Activated T-cell treated with anti-CD3 and anti-CD28 coated beads, Interleukin-2, amount 50 U/mL, for 72 hours (primary cell): ENCODE measurements around the gene VASP. TPM values are rescaled to one million over a fixed set of nuclear protein-coding genes. Genes with fewer than 3 reads are reported as not detected.
A peak's percentile ranks its signal among the peaks of the same experiment; 100 is the strongest.

Source experiments
- ATAC-seq, 2 donors: fragments of 150-1000 bp; cut with Tn5 transposase; replicated peaks in 1 of 2; 2 replicates each; pipeline ENCODE4 v1.10.0; 2021; ENCODE audit warnings: moderate library complexity in 2 of 2, mild to moderate bottlenecking in 1 of 2
- DNase-seq, 2 donors: peaks; one replicate each; pipeline ENCODE4 v3.0.0; 2021 to 2022; ENCODE audit warnings: mixed read lengths in 1 of 2
- H3K27ac Mint-ChIP-seq: one replicate; pipeline ENCODE4 v1.8.0; 2022; ENCODE audit warnings: mild to moderate bottlenecking, moderate library complexity, mixed read lengths
- H3K27me3 Mint-ChIP-seq: one replicate; pipeline ENCODE4 v1.8.0; 2022; ENCODE audit warnings: low read depth, mixed read lengths
- H3K36me3 Mint-ChIP-seq, 2 donors: one replicate each; pipeline ENCODE4 v1.8.0; 2022; ENCODE audit warnings: mixed read lengths in 2 of 2, mild to moderate bottlenecking in 1 of 2; ENCODE audit not compliant: insufficient read depth in 2 of 2
- H3K4me1 Mint-ChIP-seq: one replicate; pipeline ENCODE4 v1.8.0; 2022; ENCODE audit warnings: low read depth, mixed read lengths
- H3K4me3 Mint-ChIP-seq, 2 donors: one replicate each; pipeline ENCODE4 v1.8.0; 2022; ENCODE audit warnings: mild to moderate bottlenecking in 2 of 2, mixed read lengths in 2 of 2, moderate library complexity in 2 of 2
- H3K9me3 Mint-ChIP-seq, 2 donors: one replicate each; pipeline ENCODE4 v1.8.0; 2022; ENCODE audit warnings: mixed read lengths in 2 of 2
- total RNA-seq, 2 donors: library from RNA; stranded (reverse); gene quantifications; one replicate each; pipeline ENCODE4 v1.2.3, GENCODE V29; 2022

VASP gene
- total RNA-seq, 2 donors from 2014 or later: 120 to 133 TPM

DNA sequence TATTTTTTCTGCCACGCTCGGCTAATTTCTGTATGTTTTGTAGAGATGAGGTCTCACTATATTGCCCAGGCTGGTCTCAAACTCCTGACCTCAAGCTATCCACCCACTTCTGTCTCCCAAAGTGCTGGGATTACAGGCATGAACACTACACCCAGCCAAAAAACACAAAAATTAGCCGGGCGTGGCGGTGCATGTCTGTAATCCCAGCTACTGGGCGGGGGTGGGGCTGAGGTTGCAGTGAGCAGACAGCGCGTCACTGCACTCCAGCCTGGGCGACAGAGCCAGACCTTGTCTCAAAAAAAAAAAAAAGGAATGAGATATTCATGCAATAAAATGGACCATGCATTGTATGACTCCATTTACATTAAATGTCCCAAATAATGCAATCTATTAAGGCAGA, 32.2 kb downstream of the VASP start:
- Mint-ChIP-seq H3K27ac (no peak overlapping the region), H3K27me3 (no peaks in the 10 kb centered on the region), H3K4me1 (no peaks in the 10 kb centered on the region), H3K36me3 (peaks cover 2 to 3% of the 10 kb centered on the region in 2 donors), H3K4me3 (no peak overlapping the region), H3K9me3 (peaks cover 0 to 3% of the 10 kb centered on the region in 2 donors)
- DNase-seq (no peak), ATAC-seq (no peak)

GRCh38 chr19:45542234-45542668, 35.0 kb downstream of the VASP start:
- Mint-ChIP-seq H3K36me3 (peaks cover 2 to 3% of the 10 kb centered on the region in 2 donors), H3K27ac (no peak overlapping the region), H3K4me3 (no peak overlapping the region), H3K4me1 (no peaks in the 10 kb centered on the region), H3K9me3 (peaks cover 0 to 3% of the 10 kb centered on the region in 2 donors), H3K27me3 (no peaks in the 10 kb centered on the region)
- ATAC-seq (no peak), DNase-seq (no peak)

GRCh38 chr19:45547211-45547770, 40.0 kb downstream of the VASP start:
- H3K4me1 Mint-ChIP-seq: no peaks in the 10 kb centered on the region
- DNase-seq (no peak), ATAC-seq (no peak)
- H3K4me3 Mint-ChIP-seq: no peak overlapping the region
- no peaks in the 10 kb centered on the region for H3K27me3 Mint-ChIP-seq
- no peaks in the 10 kb centered on the region for H3K9me3 Mint-ChIP-seq
- H3K36me3 Mint-ChIP-seq: no peaks in the 10 kb centered on the region
- no peak overlapping the region for H3K27ac Mint-ChIP-seq

GRCh38 chr19:45547965-45548609, 40.8 kb downstream of the VASP start:
- no peak for DNase-seq
- Mint-ChIP-seq H3K27me3 (no peaks in the 10 kb centered on the region), H3K4me3 (no peak overlapping the region), H3K36me3 (no peaks in the 10 kb centered on the region), H3K9me3 (no peaks in the 10 kb centered on the region), H3K27ac (no peak overlapping the region), H3K4me1 (no peaks in the 10 kb centered on the region)
- no peak for ATAC-seq

DNA sequence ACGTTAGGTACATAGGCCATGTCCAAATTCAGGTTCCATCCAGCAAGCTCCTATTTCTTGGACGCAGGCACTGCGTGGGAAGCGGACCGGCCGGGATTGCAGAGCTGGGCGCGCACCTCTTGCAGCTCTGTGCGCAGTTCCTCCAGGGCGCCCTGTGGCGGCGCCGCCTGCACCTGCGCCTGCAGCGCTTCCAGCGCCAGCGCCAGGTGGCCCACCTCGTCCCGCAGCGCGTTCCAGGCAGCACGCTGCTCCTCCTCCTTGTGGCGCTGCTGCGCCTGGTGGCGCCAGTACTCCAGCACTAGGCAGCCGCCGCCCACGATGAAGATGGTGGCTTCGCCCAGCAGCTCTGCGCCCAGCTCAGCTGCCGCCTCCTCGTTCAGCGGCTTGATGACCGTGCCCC, 46.2 kb downstream of the VASP start:
- Mint-ChIP-seq H3K4me1 (peaks cover 5% of the 10 kb centered on the region), H3K9me3 (no peaks in the 10 kb centered on the region), H3K36me3 (no peaks in the 10 kb centered on the region), H3K27ac (no peak overlapping the region), H3K4me3 (no peak overlapping the region), H3K27me3 (no peaks in the 10 kb centered on the region)
- ATAC-seq (no peak), DNase-seq (no peak)

- no peak overlapping the region for H3K27ac Mint-ChIP-seq
- no peak for DNase-seq
- no peak overlapping the region for H3K4me3 Mint-ChIP-seq
- no peaks in the 10 kb centered on the region for H3K27me3 Mint-ChIP-seq
- H3K36me3 Mint-ChIP-seq: no peaks in the 10 kb centered on the region
- peaks cover 12% of the 10 kb centered on the region for H3K4me1 Mint-ChIP-seq
- ATAC-seq: no peak
- H3K9me3 Mint-ChIP-seq: no peaks in the 10 kb centered on the region
These were observed 47.2 kb downstream of the VASP start for GRCh38 chr19:45554481-45554880.

DNA sequence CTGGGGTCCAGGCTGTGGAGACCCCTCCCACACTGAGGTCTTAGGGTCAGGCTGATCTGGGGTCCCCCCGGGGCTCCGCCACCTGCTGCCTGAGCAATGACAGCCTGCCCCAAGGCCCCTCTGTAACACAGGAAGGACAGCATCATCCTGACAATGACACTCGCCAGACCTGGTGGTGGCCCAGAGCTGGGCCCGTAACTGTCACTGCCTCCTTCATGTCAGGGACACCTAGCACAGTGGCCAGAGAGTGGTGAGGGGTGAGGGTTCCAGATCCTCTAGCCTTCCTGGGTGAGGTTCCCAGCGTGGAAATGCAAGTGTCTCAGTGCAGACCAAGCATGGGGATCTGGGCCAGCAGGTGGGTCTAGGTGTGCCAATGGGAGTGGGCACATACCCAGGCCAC, 49.6 kb downstream of the VASP start:
- Mint-ChIP-seq H3K27me3 (no peaks in the 10 kb centered on the region), H3K4me1 (peaks cover 12% of the 10 kb centered on the region), H3K36me3 (peaks cover 0 to 2% of the 10 kb centered on the region in 2 donors), H3K27ac (no peak overlapping the region), H3K4me3 (no peak overlapping the region), H3K9me3 (no peaks in the 10 kb centered on the region)
- no peak for DNase-seq
- no peak for ATAC-seq

DNA sequence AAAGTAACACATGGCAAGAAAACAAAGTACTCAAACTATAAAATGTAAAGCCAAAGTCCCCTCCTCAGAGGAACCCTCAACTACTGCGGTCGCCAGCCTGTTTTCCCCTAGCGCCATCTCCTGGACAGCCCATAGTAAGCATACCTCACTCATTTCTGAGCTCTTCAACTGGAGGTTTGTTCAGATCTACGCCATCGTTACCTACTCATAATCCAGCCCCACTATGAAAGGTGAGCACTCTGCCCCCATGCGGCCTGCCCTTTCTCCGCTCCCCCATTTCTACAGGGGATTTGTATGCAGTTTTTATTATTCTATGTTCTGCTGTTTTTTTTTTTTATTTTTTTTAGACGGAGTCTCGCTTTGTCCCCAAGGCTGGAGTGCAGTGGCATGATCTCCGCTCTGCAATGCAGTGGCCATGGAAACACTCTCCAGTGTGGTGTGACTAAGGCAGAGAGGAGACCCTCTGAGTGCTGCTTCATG, 51.2 kb downstream of the VASP start:
- H3K4me3 Mint-ChIP-seq: no peak overlapping the region
- no peak overlapping the region for H3K27ac Mint-ChIP-seq
- peaks cover 21% of the 10 kb centered on the region for H3K4me1 Mint-ChIP-seq

DNA sequence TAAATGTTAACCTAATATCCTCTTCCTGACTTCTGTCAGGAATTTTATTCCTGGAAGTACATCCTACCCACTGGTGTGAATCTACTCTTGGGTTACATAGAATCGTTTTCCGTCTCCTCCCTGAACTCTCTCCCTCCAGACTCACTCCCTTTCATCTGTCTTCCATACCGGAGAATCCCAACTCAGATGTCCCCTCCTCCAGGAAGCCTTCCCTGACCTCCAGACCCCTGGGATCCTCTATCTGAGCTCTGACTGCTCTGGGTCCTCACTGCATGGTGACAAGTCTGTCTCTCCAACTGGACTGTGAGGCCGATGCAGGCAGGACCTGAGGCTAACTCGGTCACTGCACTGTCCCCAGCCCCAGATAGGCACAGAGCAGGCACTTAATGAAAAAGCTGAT, 52.8 kb downstream of the VASP start:
- H3K4me1 Mint-ChIP-seq: peaks cover 29% of the 10 kb centered on the region
- peaks cover 0 to 2% of the 10 kb centered on the region in 2 donors for H3K36me3 Mint-ChIP-seq
- no peak overlapping the region for H3K27ac Mint-ChIP-seq
- H3K4me3 Mint-ChIP-seq: no peak overlapping the region
- no peaks in the 10 kb centered on the region for H3K9me3 Mint-ChIP-seq
- H3K27me3 Mint-ChIP-seq: no peaks in the 10 kb centered on the region
- DNase-seq: no peak
- no peak for ATAC-seq

More for the DNA sequence above, 51.2 kb downstream of the VASP start:
- peaks cover 0 to 2% of the 10 kb centered on the region in 2 donors for H3K36me3 Mint-ChIP-seq
- no peaks in the 10 kb centered on the region for H3K27me3 Mint-ChIP-seq
- H3K9me3 Mint-ChIP-seq: no peaks in the 10 kb centered on the region
- peak; percentile 75 to 80 for DNase-seq
- ATAC-seq: peak; percentile 99 to 100

GRCh38 chr19:45560686-45561085, 53.4 kb downstream of the VASP start:
- peaks cover 0 to 2% of the 10 kb centered on the region in 2 donors for H3K36me3 Mint-ChIP-seq
- DNase-seq (no peak), ATAC-seq (no peak)
- H3K4me3 Mint-ChIP-seq: no peak overlapping the region
- H3K27ac Mint-ChIP-seq: no peak overlapping the region
- no peaks in the 10 kb centered on the region for H3K9me3 Mint-ChIP-seq
- H3K4me1 Mint-ChIP-seq: peaks cover 29% of the 10 kb centered on the region
- no peaks in the 10 kb centered on the region for H3K27me3 Mint-ChIP-seq

- ATAC-seq: no peak
- Mint-ChIP-seq H3K27ac (peak overlapping the region; percentile 87), H3K36me3 (peaks cover 0 to 2% of the 10 kb centered on the region in 2 donors)
These were observed 57.0 kb downstream of the VASP start for GRCh38 chr19:45564131-45564780.

GRCh38 chr19:45567609-45568008, 60.3 kb downstream of the VASP start:
- DNase-seq: no peak
- H3K27ac Mint-ChIP-seq: no peak overlapping the region
- no peak for ATAC-seq
- no peaks in the 10 kb centered on the region for H3K27me3 Mint-ChIP-seq
- H3K9me3 Mint-ChIP-seq: no peaks in the 10 kb centered on the region
- peaks cover 27% of the 10 kb centered on the region for H3K4me1 Mint-ChIP-seq
- no peaks in the 10 kb centered on the region for H3K36me3 Mint-ChIP-seq
- H3K4me3 Mint-ChIP-seq: no peak overlapping the region

More at GRCh38 chr19:45564131-45564780, 57.0 kb downstream of the VASP start:
- peaks cover 17% of the 10 kb centered on the region for H3K4me1 Mint-ChIP-seq
- no peaks in the 10 kb centered on the region for H3K27me3 Mint-ChIP-seq
- no peak for DNase-seq
- H3K9me3 Mint-ChIP-seq: no peaks in the 10 kb centered on the region
- peak overlapping the region in 1 of 2 donors; percentile 27 for H3K4me3 Mint-ChIP-seq

DNA sequence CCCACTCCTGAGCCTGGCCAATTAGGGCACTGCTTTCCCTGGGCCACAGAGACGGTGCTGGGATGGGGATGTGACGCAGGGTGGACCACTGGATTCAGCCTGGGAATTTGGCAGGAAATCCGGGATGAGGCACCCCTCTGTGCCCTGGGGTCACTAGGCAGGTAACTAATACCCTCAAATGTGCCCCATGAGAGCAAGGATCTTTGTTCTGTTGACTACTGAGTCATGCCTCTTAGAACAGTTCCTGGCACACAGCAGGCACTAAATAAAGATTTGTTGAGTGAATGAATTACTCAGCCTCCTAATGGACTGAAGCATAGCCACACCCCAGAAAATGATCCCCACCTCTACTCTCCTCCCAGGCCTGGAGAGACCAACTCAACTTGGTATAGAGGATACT, 61.5 kb downstream of the VASP start:
- Mint-ChIP-seq H3K9me3 (no peaks in the 10 kb centered on the region), H3K4me3 (no peak overlapping the region), H3K27me3 (no peaks in the 10 kb centered on the region), H3K27ac (no peak overlapping the region), H3K36me3 (no peaks in the 10 kb centered on the region), H3K4me1 (peaks cover 18% of the 10 kb centered on the region)
- no peak for ATAC-seq
- DNase-seq: no peak
